Activated naive CD8-positive, alpha-beta T cell treated with anti-CD3 and anti-CD28 coated beads, Interleukin-2, amount 50 U/mL, for 16 hours (primary cell): ENCODE measurements around the gene BARD1.
"Not testable (repeated sequence)": the region's sequence is repeated elsewhere in the genome, so short reads cannot be mapped to it uniquely, and the experiment has no call there.

Source experiments
- DNase-seq: peaks from one replicate; pipeline ENCODE4 v3.0.0-alpha.2; 2020; ENCODE audit warnings: low read depth, low spot score

Gene BARD1

GRCh38 chr2:214765180-214765579 is 44.3 kb downstream of the BARD1 start:
- DNase-seq, result no peak

GRCh38 chr2:214753455-214753854 is 56.0 kb downstream of the BARD1 start:
- no peak for DNase-seq

- DNase-seq, result no peak
Observed at GRCh38 chr2:214750529-214750928, 59.0 kb downstream of the BARD1 start.

GRCh38 chr2:214747992-214748391 is 61.5 kb downstream of the BARD1 start:
- no peak for DNase-seq

DNA sequence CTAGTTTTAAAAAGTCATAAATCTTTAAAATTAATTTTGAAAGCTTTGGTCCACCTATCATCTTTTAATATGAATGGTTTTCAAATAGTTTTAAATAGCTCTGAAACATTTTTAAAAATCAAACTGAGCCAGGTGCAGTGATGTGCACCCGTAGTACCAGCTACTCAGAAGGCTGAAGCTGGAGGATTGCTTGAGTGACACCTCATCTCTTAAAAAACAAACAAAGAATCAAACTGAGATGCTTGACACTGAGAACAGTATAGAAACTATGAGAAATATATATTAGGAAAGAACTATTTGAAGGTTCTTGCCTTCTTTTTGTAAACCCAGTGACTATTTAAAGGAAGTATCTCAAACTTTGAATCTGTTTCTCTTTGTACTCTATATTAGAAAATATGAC is 67.4 kb downstream of the BARD1 start:
- DNase-seq, result no peak

DNA sequence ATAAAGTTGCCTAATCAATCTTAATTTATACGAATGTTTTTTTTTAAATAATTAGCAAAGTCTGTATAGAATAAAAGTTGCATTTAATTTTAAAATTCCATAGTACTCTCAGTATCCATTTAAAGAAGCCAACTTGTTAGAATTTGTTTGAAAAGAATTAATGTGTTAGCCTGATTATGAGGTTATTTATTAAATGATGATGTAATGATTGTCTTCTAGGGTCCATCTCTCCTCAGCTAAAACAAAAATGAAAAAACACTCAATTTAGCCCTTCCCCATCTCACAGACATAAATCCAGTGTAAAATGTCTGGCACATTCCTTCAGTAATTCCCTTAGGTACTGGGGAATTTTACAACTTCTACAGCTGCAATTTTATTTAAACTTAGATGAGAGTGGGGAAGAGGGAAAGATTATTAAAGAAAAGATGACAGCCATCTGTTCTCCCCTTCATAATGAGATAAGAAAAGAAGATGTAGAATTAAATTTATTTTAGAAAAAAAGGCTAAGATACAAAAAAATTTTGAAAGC is 68.6 kb downstream of the BARD1 start:
- no peak for DNase-seq

- no peak for DNase-seq
Observed at GRCh38 chr2:214737188-214737587, 72.3 kb downstream of the BARD1 start.

DNA sequence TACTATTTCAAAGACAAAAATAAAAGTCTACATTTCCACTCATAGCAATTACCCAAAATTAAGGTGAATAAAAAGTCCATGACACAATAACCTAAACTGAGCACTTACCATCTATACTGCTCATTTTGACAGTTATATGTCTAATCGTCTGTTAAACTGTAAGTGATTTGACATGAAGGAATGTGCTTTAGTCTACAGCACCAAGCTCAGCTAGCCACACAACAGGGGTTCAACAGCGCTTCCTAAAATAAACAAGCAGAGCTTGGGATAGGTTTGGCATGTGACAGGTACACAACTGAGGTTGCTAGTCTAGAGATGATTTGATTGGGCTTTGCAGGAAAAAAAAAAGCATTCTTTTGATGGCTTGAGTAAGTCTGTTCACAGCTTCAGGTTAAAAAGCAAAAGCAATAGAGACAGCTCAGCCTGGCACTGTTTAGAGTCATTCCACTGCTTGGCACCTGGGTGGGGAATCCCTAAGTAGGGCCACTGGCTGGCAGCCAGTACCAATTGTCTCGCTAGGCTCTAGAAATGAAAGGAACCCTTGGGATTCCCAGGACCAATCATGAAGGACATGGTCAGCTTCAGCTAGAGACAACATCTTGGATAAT is 78.6 kb downstream of the BARD1 start:
- DNase-seq, result no peak

- DNase-seq, result no peak
Observed at GRCh38 chr2:214730248-214730647, 79.2 kb downstream of the BARD1 start.

DNA sequence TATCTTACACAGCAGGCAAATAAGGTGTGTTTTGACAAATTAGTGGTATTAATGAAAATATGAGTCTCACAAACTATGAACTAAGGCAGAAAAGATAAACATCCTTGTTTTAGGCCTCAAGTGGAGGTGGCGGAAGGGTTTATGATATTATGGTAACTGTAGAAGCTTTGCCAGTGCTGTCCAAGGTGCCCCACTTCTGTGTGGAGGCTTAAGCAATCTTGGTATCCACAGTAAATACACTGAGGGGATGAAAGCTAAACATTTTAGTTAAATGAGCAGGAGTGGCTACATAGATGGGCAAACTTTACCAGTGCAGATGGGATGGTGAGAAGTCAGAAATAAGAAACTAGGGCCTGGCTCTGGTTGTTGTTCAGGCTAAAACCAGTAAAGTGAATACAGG is 84.7 kb downstream of the BARD1 start:
- DNase-seq, result no peak

DNA sequence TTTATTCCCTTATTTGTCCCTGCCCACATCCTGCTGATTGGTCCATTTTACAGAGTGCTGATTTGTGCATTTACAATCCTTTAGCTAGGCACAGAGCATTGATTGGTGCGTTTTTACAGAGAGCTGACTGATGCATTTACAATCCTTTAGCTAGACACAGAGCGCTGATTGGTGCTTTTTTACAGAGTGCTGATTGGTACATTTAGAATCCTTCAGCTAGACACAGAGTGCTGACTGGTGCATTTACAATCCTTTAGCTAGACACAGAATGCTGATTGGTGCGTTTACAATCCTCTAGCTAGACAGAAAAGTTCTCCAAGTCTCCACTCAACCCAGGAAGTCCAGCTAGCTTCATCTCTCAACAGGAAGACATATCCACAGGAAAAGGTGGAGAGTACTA is 91.6 kb downstream of the BARD1 start:
- DNase-seq, result not testable (repeated sequence)

DNA sequence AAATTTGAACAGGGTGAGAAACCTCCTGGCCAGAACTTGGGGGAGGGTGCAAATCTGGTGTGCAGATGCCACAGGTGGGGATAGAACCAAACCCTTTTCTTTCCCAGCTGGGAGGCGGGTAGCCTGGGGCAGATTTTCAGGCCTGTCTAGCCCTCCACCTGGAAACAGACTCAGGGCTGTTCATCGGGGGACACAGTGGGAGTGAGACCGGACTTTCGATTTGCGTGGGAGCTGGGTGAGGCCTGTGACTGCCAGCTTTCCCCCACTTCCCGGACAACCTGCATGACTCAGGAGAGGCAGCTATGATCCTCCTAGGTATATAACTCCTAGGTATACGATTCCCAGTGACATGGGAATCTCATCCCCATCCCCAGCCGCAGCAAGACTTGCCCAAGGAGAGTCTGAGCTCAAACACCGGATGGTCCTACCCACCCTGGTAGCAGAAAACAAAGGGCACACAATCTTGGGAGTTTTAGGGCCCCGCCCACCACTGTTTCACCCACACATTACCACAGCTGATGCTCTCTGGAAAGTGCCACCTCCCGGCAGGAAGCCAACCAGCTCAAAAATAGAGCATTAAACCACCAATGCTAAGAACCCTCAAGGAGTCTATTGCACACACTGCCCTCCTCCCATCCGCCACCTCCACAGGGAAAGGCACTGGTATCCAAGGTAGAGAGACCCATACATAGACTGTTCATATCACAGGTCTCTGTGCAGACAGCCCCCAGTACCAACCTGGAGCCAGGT is 92.5 kb downstream of the BARD1 start:
- DNase-seq, result no peak

DNA sequence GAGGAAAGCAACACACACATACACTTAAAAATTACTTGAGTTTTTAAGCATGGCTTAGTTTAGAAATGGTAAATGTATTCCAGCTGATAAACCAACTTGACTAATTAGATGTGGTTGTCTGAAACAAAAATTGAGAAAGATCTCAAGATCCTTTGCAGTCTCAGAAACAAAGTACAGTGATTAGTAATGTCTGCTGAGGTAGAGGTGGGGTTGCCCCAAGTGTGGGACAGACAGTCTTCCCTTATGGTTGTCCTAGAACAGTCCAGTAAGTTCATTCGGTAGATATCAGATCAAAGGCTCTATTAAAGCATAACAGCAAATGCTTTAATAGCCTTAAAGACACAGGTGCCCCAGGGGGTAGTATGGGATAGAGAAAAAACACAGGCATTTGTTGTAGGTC is 94.5 kb downstream of the BARD1 start:
- no peak for DNase-seq

- DNase-seq, result no peak
Observed at GRCh38 chr2:214713080-214713830, 96.2 kb downstream of the BARD1 start.

- DNase-seq, result no peak
Observed at GRCh38 chr2:214710729-214711128, 98.8 kb downstream of the BARD1 start.

GRCh38 chr2:214706986-214707385 is 102.5 kb downstream of the BARD1 start:
- no peak for DNase-seq

- no peak for DNase-seq
Observed at GRCh38 chr2:214699236-214699635, 110.2 kb downstream of the BARD1 start.

- DNase-seq, result no peak
Observed at GRCh38 chr2:214696681-214697080, 112.8 kb downstream of the BARD1 start.

- DNase-seq, result no peak
Observed at GRCh38 chr2:214695789-214696188, 113.7 kb downstream of the BARD1 start.

GRCh38 chr2:214683557-214683956 is 125.9 kb downstream of the BARD1 start:
- not testable (repeated sequence) for DNase-seq

DNA sequence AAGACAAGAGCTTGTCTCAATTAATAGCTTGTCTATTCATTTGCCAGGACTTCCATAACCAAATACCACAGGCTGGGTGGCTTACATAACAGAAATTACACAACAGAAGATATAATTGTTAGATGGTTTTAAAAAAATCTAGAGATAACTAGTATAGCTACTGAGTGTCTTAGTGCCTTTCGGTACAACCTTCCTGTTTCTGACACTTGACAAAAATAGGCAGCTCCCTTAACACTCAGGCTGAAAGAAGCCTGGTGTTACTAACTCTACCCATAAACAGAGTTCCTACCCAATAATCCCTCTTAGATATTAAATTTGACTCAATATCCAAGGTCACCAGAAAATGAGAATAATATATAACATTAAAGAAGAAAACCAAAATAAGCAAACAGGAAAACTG is 129.7 kb downstream of the BARD1 start:
- no peak for DNase-seq

DNA sequence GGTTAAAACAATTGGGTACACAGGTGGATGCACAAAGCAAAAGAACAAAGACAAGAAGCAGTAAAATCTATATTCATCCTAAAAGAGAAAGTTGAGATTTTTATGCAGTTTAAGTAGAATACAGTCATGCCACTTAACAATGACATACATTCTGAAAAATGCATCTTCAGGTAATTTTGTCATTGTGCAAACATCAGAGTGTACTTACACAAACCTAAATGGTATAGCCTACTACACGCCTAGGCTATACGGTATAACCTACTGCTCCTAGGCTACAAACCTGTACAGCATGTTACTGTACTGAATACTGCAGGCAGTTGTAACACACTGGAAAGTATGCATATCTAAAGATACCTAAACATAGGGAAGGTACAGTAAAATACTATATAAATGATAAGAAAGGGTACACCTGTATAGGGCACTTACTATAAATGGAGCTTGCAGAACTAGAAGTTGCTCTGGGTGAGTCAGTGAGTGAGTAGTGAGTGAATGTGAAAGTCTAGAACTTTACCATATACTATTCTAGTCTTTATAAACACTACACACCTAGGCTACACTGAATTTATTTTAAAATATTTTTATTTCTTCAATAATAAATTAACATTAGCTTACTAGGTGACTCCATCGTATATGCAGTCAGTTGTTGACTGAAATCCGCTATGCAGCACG is 132.9 kb downstream of the BARD1 start:
- DNase-seq, result no peak
